C4-2B (cell line): ENCODE measurements around the gene ATP1B1.

Source experiments
- ZFX ChIP-seq: fragments of 450-650 bp; IDR thresholded peaks from 2 replicates; pipeline ENCODE4 v1.6.1; 2017
- TF ChIP-seq, protein P1 (sequence below): fragments of 450-650 bp; conservative IDR thresholded peaks from 2 replicates; pipeline ENCODE4 v1.5.1; 2017; ENCODE audit warnings: mild to moderate bottlenecking

DNA sequence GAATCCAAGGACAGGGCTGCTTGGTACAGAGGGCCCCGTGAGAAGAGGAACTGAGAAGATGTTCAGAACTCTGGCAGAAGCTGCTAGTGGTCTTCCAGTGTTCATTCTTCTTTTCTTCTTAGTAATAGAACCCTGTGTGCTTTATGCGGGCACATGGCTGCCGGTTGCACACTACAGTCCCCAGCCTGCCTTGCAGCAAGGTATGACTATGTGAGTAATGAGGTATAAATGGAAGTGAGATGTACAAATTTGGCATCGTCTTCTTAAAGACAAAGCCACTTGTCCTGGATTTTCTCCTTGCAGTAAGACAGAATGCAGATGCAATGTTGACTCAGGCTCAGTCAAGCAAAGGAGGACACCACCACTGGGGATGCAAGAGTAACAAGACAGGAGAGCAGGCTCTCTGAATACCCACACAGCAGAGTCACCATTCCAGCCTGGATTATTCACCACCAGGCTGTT, 15.0 kb upstream of the ATP1B1 start:
- TF ChIP-seq, protein P1, sequence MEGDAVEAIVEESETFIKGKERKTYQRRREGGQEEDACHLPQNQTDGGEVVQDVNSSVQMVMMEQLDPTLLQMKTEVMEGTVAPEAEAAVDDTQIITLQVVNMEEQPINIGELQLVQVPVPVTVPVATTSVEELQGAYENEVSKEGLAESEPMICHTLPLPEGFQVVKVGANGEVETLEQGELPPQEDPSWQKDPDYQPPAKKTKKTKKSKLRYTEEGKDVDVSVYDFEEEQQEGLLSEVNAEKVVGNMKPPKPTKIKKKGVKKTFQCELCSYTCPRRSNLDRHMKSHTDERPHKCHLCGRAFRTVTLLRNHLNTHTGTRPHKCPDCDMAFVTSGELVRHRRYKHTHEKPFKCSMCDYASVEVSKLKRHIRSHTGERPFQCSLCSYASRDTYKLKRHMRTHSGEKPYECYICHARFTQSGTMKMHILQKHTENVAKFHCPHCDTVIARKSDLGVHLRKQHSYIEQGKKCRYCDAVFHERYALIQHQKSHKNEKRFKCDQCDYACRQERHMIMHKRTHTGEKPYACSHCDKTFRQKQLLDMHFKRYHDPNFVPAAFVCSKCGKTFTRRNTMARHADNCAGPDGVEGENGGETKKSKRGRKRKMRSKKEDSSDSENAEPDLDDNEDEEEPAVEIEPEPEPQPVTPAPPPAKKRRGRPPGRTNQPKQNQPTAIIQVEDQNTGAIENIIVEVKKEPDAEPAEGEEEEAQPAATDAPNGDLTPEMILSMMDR: no peak
- TF ChIP-seq ZFX: no peak
